Measurements from ENCODE around the gene NECAB2. TPM values are rescaled to one million over a fixed set of nuclear protein-coding genes. Genes with fewer than 3 reads are reported as not detected.
"Not testable (repeated sequence)": the region's sequence is repeated elsewhere in the genome, so short reads cannot be mapped to it uniquely, and the experiment has no call there.

Gene NECAB2
- polyA plus RNA-seq, 4 donors: 0.18 to 5.9 TPM; not detected in 2

DNA sequence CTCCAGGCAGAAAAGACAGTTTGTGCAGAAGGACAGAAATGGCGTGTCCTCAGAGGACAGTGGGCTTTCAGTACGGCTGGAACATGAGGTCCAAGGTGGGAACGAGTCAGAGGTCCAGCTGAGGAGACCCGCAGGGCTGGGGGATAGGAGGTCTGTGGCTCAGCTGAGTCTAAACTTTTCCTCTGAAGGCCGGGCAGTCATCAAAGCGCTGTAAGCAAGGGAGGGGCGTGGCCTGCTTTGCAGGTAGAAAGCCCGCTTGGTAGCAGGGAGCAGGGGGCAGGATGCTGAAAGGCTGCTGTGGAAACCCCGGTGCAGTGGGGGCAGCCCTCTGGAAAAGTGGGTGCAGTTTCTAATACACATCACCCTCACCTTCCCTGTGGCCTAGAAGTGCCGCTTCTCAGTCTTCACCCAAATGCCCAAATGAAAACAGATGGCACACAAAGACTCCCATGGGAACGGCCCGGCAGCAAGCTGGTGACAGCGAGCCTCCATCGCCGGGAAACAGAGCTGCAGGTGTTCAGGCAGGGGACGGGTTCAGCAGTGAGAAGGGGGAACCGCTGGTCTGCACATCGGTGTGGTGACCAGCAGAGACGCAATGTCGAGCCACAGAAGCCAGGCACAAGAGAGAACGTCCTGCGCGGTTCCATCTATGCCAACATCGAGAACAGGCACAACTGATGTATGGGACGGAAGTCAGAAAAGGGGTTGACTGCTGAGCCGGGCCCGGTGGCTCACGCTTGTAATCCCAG, 27.2 kb upstream of the NECAB2 start:
- Histone ChIP-seq H3K4me1 (ENCODE audit: control insufficient read depth in 3 of 3, insufficient read depth in 2 of 3, low read depth in 1 of 3, low read length in 2 of 3) (no peaks in the 10 kb centered on the region), H3K36me3 (ENCODE audit: control insufficient read depth in 3 of 3, insufficient read depth in 2 of 3, low read depth in 1 of 3, low read length in 3 of 3) (no peaks in the 10 kb centered on the region), H3K9me3 (ENCODE audit: control insufficient read depth in 2 of 2, insufficient read depth in 1 of 2, low read depth in 1 of 2, low read length in 1 of 2) (no peaks in the 10 kb centered on the region), H3K4me3 (ENCODE audit: low read depth in 1 of 3, low read length in 3 of 3) (no peak overlapping the region), H3K27me3 (ENCODE audit: control insufficient read depth in 3 of 3, insufficient read depth in 3 of 3, low read length in 3 of 3) (no peaks in the 10 kb centered on the region), H3K27ac (ENCODE audit: low read depth in 1 of 3, low read length in 2 of 3) (no peak overlapping the region)
- DNase-seq (no peak), FAIRE-seq (no peak)
- 64 to 74% (median 74%) methylated on average over 28 of the region's 28 CpGs for WGBS, 3 donors

DNA sequence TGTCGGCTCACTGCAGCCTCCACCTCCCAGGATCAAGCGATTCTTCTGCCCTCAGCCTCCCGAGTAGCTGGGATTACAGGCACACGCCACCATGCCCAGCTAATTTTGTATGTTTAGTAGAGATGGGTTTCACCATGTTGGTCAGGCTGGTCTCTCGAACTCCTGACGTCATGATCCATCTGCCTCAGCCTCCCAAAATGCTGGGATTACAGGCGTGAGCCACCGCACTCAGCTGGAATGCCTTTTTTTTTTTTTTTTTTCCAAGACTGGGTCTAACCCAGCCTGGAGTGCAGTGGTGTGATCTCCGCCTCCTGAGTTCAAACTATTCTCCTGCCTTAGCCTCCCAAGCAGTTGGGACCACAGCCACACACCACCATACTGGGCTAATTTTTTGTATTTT, 26.5 kb upstream of the NECAB2 start:
- H3K36me3 ChIP-seq (ENCODE audit: control insufficient read depth in 3 of 3, insufficient read depth in 2 of 3, low read depth in 1 of 3, low read length in 3 of 3); H3K27ac ChIP-seq (ENCODE audit: low read depth in 1 of 3, low read length in 2 of 3); H3K4me3 ChIP-seq (ENCODE audit: low read depth in 1 of 3, low read length in 3 of 3); DNase-seq; H3K4me1 ChIP-seq (ENCODE audit: control insufficient read depth in 3 of 3, insufficient read depth in 2 of 3, low read depth in 1 of 3, low read length in 2 of 3); FAIRE-seq; H3K27me3 ChIP-seq (ENCODE audit: control insufficient read depth in 3 of 3, insufficient read depth in 3 of 3, low read length in 3 of 3); H3K9me3 ChIP-seq (ENCODE audit: control insufficient read depth in 2 of 2, insufficient read depth in 1 of 2, low read depth in 1 of 2, low read length in 1 of 2): not testable (repeated sequence)
- WGBS, 3 donors: 92 to 95% (median 94%) methylated on average over 9 of the region's 9 CpGs

DNA sequence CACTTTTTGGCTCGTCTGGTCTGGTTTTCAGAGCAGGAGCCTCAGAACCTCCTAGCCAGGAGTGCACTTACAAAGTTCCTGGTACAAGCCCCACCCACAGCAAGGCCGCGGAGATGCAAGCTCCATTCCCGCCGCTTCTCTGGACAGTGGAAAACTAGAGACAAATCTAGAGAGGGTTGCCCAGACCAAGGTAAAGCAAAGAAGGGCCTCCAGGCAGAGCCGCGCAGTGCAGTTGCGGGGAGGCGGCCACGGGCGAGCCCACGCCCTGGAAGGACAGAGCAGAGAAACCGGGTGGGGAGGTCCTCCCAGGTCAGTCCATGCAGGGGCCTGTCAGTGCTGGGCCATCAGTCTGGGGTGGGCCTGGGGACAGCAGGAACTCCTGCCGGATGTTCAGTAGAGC, 26.0 kb upstream of the NECAB2 start:
- H3K27me3 ChIP-seq (ENCODE audit: control insufficient read depth in 3 of 3, insufficient read depth in 3 of 3, low read length in 3 of 3): no peaks in the 10 kb centered on the region
- WGBS, 3 donors: 80 to 86% (median 82%) methylated on average over 14 of the region's 14 CpGs
- no peak overlapping the region for H3K4me3 ChIP-seq (ENCODE audit: low read depth in 1 of 3, low read length in 3 of 3)
- FAIRE-seq (no peak), DNase-seq (no peak)
- H3K9me3 ChIP-seq (ENCODE audit: control insufficient read depth in 2 of 2, insufficient read depth in 1 of 2, low read depth in 1 of 2, low read length in 1 of 2): no peaks in the 10 kb centered on the region
- no peaks in the 10 kb centered on the region for H3K4me1 ChIP-seq (ENCODE audit: control insufficient read depth in 3 of 3, insufficient read depth in 2 of 3, low read depth in 1 of 3, low read length in 2 of 3)
- H3K27ac ChIP-seq (ENCODE audit: low read depth in 1 of 3, low read length in 2 of 3): no peak overlapping the region
- H3K36me3 ChIP-seq (ENCODE audit: control insufficient read depth in 3 of 3, insufficient read depth in 2 of 3, low read depth in 1 of 3, low read length in 3 of 3): no peaks in the 10 kb centered on the region

DNA sequence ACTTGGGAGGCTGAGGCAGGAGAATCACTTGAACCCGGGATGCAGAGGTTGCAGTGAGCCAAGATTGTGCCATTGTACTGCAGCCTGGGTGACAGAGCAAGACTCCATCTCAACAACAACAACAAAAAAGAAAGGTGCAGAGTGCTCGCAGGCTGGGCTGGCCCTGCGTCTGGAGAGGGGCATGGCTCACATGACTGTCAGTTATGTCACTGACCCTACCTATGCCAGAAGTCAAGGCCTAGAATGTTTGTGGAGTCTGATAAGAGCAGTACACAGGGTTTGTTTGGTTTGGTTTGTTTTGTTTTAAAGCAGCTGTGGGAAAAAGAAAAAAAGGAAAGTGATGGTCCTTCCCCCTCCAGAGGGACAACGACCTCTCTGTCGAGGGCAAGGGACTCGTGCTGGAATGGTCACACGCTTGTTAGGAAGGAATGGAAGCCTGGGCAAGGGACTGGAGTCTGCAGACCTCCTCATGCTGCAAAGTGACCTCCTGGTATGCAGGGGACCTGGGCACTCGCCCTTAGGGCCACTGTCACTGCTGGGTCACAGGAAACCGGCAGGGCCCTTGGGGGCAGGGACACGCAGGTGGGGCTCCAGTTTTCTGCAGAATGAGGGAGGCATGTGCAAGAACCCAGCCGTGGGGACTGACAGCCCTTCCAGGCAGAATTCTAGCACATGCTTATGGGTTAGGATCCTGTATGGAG, 25.1 kb upstream of the NECAB2 start:
- DNase-seq (no peak), FAIRE-seq (no peak)
- Histone ChIP-seq H3K4me3 (ENCODE audit: low read depth in 1 of 3, low read length in 3 of 3) (no peak overlapping the region), H3K27ac (ENCODE audit: low read depth in 1 of 3, low read length in 2 of 3) (no peak overlapping the region), H3K4me1 (ENCODE audit: control insufficient read depth in 3 of 3, insufficient read depth in 2 of 3, low read depth in 1 of 3, low read length in 2 of 3) (no peaks in the 10 kb centered on the region), H3K36me3 (ENCODE audit: control insufficient read depth in 3 of 3, insufficient read depth in 2 of 3, low read depth in 1 of 3, low read length in 3 of 3) (no peaks in the 10 kb centered on the region), H3K27me3 (ENCODE audit: control insufficient read depth in 3 of 3, insufficient read depth in 3 of 3, low read length in 3 of 3) (no peaks in the 10 kb centered on the region), H3K9me3 (ENCODE audit: control insufficient read depth in 2 of 2, insufficient read depth in 1 of 2, low read depth in 1 of 2, low read length in 1 of 2) (no peaks in the 10 kb centered on the region)
- WGBS, 3 donors: 56 to 68% (median 66%) methylated on average over 11 of the region's 11 CpGs

GRCh38 chr16:83943516-83944050, 24.5 kb upstream of the NECAB2 start:
- Histone ChIP-seq H3K27ac (ENCODE audit: low read depth in 1 of 3, low read length in 2 of 3) (no peak overlapping the region), H3K4me1 (ENCODE audit: control insufficient read depth in 3 of 3, insufficient read depth in 2 of 3, low read depth in 1 of 3, low read length in 2 of 3) (peaks cover 0 to under 1% (median 0%) of the 10 kb centered on the region in 3 donors), H3K27me3 (ENCODE audit: control insufficient read depth in 3 of 3, insufficient read depth in 3 of 3, low read length in 3 of 3) (no peaks in the 10 kb centered on the region), H3K4me3 (ENCODE audit: low read depth in 1 of 3, low read length in 3 of 3) (no peak overlapping the region), H3K36me3 (ENCODE audit: control insufficient read depth in 3 of 3, insufficient read depth in 2 of 3, low read depth in 1 of 3, low read length in 3 of 3) (no peaks in the 10 kb centered on the region), H3K9me3 (ENCODE audit: control insufficient read depth in 2 of 2, insufficient read depth in 1 of 2, low read depth in 1 of 2, low read length in 1 of 2) (peaks cover 0 to under 1% of the 10 kb centered on the region in 2 donors)
- DNase-seq (no peak), FAIRE-seq (no peak)
- WGBS, 3 donors: 86 to 89% (median 87%) methylated on average over 10 of the region's 10 CpGs

DNA sequence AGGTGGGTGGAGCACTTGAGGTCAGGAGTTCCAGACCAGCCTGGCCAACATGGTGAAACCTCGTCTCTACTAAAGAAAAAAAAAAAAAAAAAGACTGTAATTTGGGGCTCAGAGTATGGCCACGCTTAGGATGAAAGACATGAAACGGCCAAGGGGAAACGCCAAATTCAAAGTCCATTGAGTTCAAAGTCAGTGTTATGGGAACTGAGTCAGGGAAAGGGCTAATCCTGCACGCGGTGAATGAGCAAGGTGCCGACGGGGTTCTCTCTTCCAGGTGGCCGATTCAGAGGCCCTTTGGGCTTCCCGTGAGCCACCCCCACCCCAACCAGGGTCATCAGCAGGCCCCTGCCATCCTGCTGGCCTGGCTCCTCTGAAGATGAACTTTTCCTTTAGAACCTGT, 22.5 kb upstream of the NECAB2 start:
- Histone ChIP-seq H3K4me3 (ENCODE audit: low read depth in 1 of 3, low read length in 3 of 3) (no peak overlapping the region), H3K27ac (ENCODE audit: low read depth in 1 of 3, low read length in 2 of 3) (no peak overlapping the region), H3K4me1 (ENCODE audit: control insufficient read depth in 3 of 3, insufficient read depth in 2 of 3, low read depth in 1 of 3, low read length in 2 of 3) (peaks cover 0 to 11% (median 4%) of the 10 kb centered on the region in 3 donors), H3K27me3 (ENCODE audit: control insufficient read depth in 3 of 3, insufficient read depth in 3 of 3, low read length in 3 of 3) (no peaks in the 10 kb centered on the region), H3K9me3 (ENCODE audit: control insufficient read depth in 2 of 2, insufficient read depth in 1 of 2, low read depth in 1 of 2, low read length in 1 of 2) (peaks cover 0 to 3% of the 10 kb centered on the region in 2 donors), H3K36me3 (ENCODE audit: control insufficient read depth in 3 of 3, insufficient read depth in 2 of 3, low read depth in 1 of 3, low read length in 3 of 3) (peaks cover 0 to 3% (median 0%) of the 10 kb centered on the region in 3 donors)
- DNase-seq (peak in 1 of 2 donors; percentile 55), FAIRE-seq (no peak)
- 40 to 77% (median 50%) methylated on average over 10 of the region's 10 CpGs for WGBS, 3 donors

DNA sequence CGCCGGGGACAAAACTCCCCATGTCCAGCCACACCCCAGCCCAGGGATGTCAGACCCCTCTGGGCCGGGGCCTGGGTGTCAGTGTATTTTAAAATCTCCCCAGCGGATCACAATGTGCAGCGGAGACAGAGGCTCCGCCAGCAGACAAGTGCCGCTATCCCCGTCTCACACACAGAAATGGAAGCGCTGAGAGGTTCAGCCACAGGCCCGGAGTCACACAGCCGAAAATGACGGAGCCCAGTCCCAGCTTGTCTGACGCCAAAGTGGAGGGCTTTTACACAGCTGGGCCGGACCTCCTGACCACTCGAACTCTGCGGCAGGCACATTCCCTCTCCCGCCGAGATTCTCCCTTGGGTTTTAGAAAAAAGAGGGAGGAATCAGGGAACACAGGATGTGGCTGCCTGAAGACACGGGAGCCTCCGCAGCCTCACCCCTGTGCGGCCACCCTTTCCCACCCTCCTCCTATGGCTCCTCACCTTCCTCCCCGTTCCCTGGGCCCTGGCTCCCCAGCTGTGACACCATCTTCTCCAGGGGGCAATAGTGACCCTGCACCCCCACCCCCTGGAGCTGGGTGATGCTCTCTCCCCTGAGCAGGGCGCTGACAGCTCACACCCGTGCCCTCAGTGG, 21.8 kb upstream of the NECAB2 start:
- Histone ChIP-seq H3K27ac (ENCODE audit: low read depth in 1 of 3, low read length in 2 of 3) (no peak overlapping the region), H3K27me3 (ENCODE audit: control insufficient read depth in 3 of 3, insufficient read depth in 3 of 3, low read length in 3 of 3) (no peaks in the 10 kb centered on the region), H3K4me1 (ENCODE audit: control insufficient read depth in 3 of 3, insufficient read depth in 2 of 3, low read depth in 1 of 3, low read length in 2 of 3) (peaks cover 0 to 11% (median 4%) of the 10 kb centered on the region in 3 donors), H3K4me3 (ENCODE audit: low read depth in 1 of 3, low read length in 3 of 3) (no peak overlapping the region), H3K36me3 (ENCODE audit: control insufficient read depth in 3 of 3, insufficient read depth in 2 of 3, low read depth in 1 of 3, low read length in 3 of 3) (peaks cover 0 to 3% (median 0%) of the 10 kb centered on the region in 3 donors), H3K9me3 (ENCODE audit: control insufficient read depth in 2 of 2, insufficient read depth in 1 of 2, low read depth in 1 of 2, low read length in 1 of 2) (peaks cover 0 to 3% of the 10 kb centered on the region in 2 donors)
- 81 to 93% (median 88%) methylated on average over 24 of the region's 24 CpGs for WGBS, 3 donors
- FAIRE-seq (no peak), DNase-seq (no peak)

DNA sequence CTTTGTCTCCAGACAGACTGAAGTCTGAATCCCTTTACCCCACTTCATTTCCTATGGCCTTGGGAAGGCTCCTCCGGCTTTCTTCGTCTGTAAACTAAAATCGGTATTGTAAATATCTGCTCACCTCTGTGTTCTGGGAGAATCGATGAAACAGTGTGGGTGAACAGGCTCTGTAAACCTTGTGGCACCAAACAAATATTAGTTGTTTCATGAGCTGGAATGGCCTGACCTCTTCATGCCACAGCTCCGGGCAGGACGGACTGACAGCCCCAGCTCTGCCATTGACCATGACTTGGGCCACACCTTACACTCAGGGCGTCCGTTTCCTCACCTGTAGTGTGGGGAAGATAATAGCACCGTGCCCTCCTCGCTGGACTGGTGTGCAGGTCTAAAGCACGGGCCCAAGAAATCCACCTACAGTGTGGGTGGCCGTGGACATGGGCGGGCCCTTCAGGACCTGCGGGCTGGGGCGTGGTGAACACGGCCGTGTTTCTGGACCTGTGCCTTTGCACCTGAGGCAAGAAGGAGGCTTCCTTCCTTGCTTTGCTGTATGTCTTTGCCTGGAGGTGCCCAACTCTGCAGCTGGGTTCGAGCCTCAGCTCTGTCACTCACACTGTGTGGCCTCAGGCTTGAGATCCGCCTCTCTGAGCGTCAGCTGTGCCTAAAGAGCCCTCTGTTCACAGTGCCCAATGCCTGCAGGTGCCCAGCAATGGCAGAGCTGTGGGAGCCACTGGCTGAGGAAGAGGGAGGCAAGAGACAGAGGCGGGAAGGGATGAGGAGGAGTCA, 21.1 kb upstream of the NECAB2 start:
- WGBS, 3 donors: 69 to 73% (median 70%) methylated on average over 21 of the region's 21 CpGs
- no peak overlapping the region for H3K27ac ChIP-seq (ENCODE audit: low read depth in 1 of 3, low read length in 2 of 3)
- peaks cover 0 to 11% (median 4%) of the 10 kb centered on the region in 3 donors for H3K4me1 ChIP-seq (ENCODE audit: control insufficient read depth in 3 of 3, insufficient read depth in 2 of 3, low read depth in 1 of 3, low read length in 2 of 3)
- H3K4me3 ChIP-seq (ENCODE audit: low read depth in 1 of 3, low read length in 3 of 3): no peak overlapping the region
- no peak for DNase-seq
- H3K27me3 ChIP-seq (ENCODE audit: control insufficient read depth in 3 of 3, insufficient read depth in 3 of 3, low read length in 3 of 3): no peaks in the 10 kb centered on the region
- peaks cover 0 to 3% (median 0%) of the 10 kb centered on the region in 3 donors for H3K36me3 ChIP-seq (ENCODE audit: control insufficient read depth in 3 of 3, insufficient read depth in 2 of 3, low read depth in 1 of 3, low read length in 3 of 3)
- H3K9me3 ChIP-seq (ENCODE audit: control insufficient read depth in 2 of 2, insufficient read depth in 1 of 2, low read depth in 1 of 2, low read length in 1 of 2): peaks cover 0 to 3% of the 10 kb centered on the region in 2 donors
- no peak for FAIRE-seq
